ENCODE data around the gene USP7.
"Not testable (repeated sequence)": the region's sequence is repeated elsewhere in the genome, so short reads cannot be mapped to it uniquely, and the experiment has no call there.

GRCh38 chr16:8968054-8968453, 4.3 kb upstream of the USP7 start:
- not testable (repeated sequence) for TF ChIP-seq CTCF, POLR2A (IDR thresholded peaks at IDR 0.05)

Data from esophagus squamous epithelium (tissue), 4 donors.